Stomach (tissue), 4 donors: ENCODE data around the gene SFTPA2.

Experiments
- POLR2A ChIP-seq, 4 donors: fragments of 450-650 bp; IDR thresholded peaks; one replicate each; pipeline ENCODE4 v1.6.1; 2016; ENCODE audit warnings: antibody characterized with exemption in 4 of 4, control low read depth in 2 of 4, mild to moderate bottlenecking in 1 of 4, moderate library complexity in 1 of 4
- POLR2AphosphoS5 ChIP-seq, 3 donors: sonication (generic); formaldehyde crosslinking; IDR thresholded peaks; one replicate each; pipeline ENCODE4 v1.6.1; 2016; ENCODE audit warnings: antibody characterized with exemption in 3 of 3

- TF ChIP-seq POLR2AphosphoS5 (IDR thresholded peaks at IDR 0.05) (no peak), POLR2A (IDR thresholded peaks at IDR 0.05) (no peak)
Observed at GRCh38 chr10:79563426-79563825, 3.2 kb upstream of the SFTPA2 start.
